ENCODE data around the gene TMPRSS9. TPM values are rescaled to one million over a fixed set of nuclear protein-coding genes. Genes with fewer than 3 reads are reported as not detected.

TMPRSS9 gene
- total and polyA plus RNA-seq, 2 of the 13 experiments (the other 11 are each of a cell fraction or from before 2014, with no cell fraction given): 2.5 to 5.2 TPM

- ChIA-PET POLR2A (no interaction called here), CTCF (ENCODE audit: low intra/inter-chr PET ratio, low total read pairs) (no interaction called here)
- H3K9ac ChIP-seq (ENCODE audit: insufficient read depth, low read depth, low read length): no peak overlapping the region
Observed at GRCh38 chr19:2443785-2444182, 83.7 kb downstream of the TMPRSS9 start.

More at GRCh38 chr19:2443785-2444182, 83.7 kb downstream of the TMPRSS9 start:
- H4K20me1 ChIP-seq (ENCODE audit: insufficient read depth, low read length): 0 out of 2 replicates have a peak, but pooled peaks cover 3% of the 10 kb centered on the region
- H3K36me3 ChIP-seq (replicated peaks in 1 of 2; ENCODE audit: control insufficient read depth in 1 of 2, insufficient read depth in 2 of 2, low read length in 2 of 2): peaks cover 22 to 52% of the 10 kb centered on the region in 2 experiments; a peak in 4 of 5 replicates
- TF ChIP-seq ZNF747 (CRISPR knock-in tag; IDR thresholded peaks at IDR 0.05; ENCODE audit: borderline replicate concordance): no peak
- no peak for TF ChIP-seq ZNF275 (CRISPR knock-in tag; IDR thresholded peaks at IDR 0.05; ENCODE audit: borderline replicate concordance)
- TF ChIP-seq ZNF292 (CRISPR knock-in tag; IDR thresholded peaks at IDR 0.05; ENCODE audit: borderline replicate concordance, low read depth): no peak
- TF ChIP-seq ZNF503 (CRISPR knock-in tag; IDR thresholded peaks at IDR 0.05): no peak
- no peak for TF ChIP-seq ZNF639 (CRISPR knock-in tag; conservative IDR thresholded peaks at IDR 0.05)
- TF ChIP-seq NFE2L2 (IDR thresholded peaks at IDR 0.05; ENCODE audit: low read length): no peak
- TF ChIP-seq GTF2F1 (IDR thresholded peaks at IDR 0.05; ENCODE audit: low read length): no peak
- no peak for TF ChIP-seq PBX3 (CRISPR knock-in tag; IDR thresholded peaks at IDR 0.05; ENCODE audit: borderline replicate concordance)
- TF ChIP-seq PHF20 (CRISPR knock-in tag; IDR thresholded peaks at IDR 0.05): no peak
- TF ChIP-seq KDM1A (CRISPR knock-in tag; IDR thresholded peaks at IDR 0.05): no peak
- TF ChIP-seq MED13 (CRISPR knock-in tag; IDR thresholded peaks at IDR 0.05): no peak
- no peak for FAIRE-seq
- H3K27ac ChIP-seq (ENCODE audit: extremely low read length, insufficient read depth, low read length): no peak overlapping the region
- intact Hi-C loops (cut with micrococcal nuclease; ENCODE audit: unreplicated experiment): no loop called here
- DNase-seq (ENCODE audit: low spot score): no peak
- no peak for ATAC-seq
- WGBS (ENCODE audit: low lambda C conversion rate): 98% methylated on average over 14 of the region's 17 CpGs
- H3K4me1 ChIP-seq (ENCODE audit: insufficient read depth, low read length): no peaks in the 10 kb centered on the region
- H3K4me3 ChIP-seq (replicated peaks in 1 of 3; ENCODE audit: insufficient read depth in 1 of 3, low read depth in 2 of 3, low read length in 3 of 3): no peak overlapping the region
- no peaks in the 10 kb centered on the region for H3K27me3 ChIP-seq (ENCODE audit: control insufficient read depth in 1 of 2, insufficient read depth in 2 of 2, low read length in 2 of 2)
- H2AFZ ChIP-seq (ENCODE audit: low read length): no peak overlapping the region
- in situ Hi-C loops (cut with HindIII; ENCODE audit: extremely low pct_ligation_motif_present, low pct_unique_long_range_greater_than_20kb): no loop called here
- no peak overlapping the region for H3K4me2 ChIP-seq (ENCODE audit: low read depth, low read length)
- peaks cover 32% of the 10 kb centered on the region for H3K79me2 ChIP-seq (ENCODE audit: insufficient read depth, low read length)
- H3K9me3 ChIP-seq (ENCODE audit: low read length): no peaks in the 10 kb centered on the region
- no TSS peak for BruUV-seq (replicated peaks)
